ENCODE measurements around the gene RNF14.

The RNF14 gene

GRCh38 chr5:142012186-142012785 lies 43.4 kb downstream of the RNF14 start:
- Histone ChIP-seq H3K9ac (ENCODE audit: low read length) (peak overlapping the region; percentile 94), H3K27ac (ENCODE audit: low read depth, low read length) (peak overlapping the region; percentile 80), H3K4me1 (ENCODE audit: insufficient read depth, low read length) (peaks cover 27% of the 10 kb centered on the region), H3K9me3 (ENCODE audit: low read length) (no peaks in the 10 kb centered on the region), H3K27me3 (ENCODE audit: control insufficient read depth in 1 of 2, insufficient read depth in 2 of 2, low read length in 2 of 2) (no peaks in the 10 kb centered on the region), H3K36me3 (ENCODE audit: insufficient read depth, low read length) (peaks cover 7% of the 10 kb centered on the region), H3K4me3 (ENCODE audit: low read depth in 1 of 2, low read length in 2 of 2) (peak overlapping the region; percentile 77 to 98)

- Histone ChIP-seq H3K27me3 (ENCODE audit: control insufficient read depth in 1 of 2, insufficient read depth in 2 of 2, low read length in 2 of 2) (no peaks in the 10 kb centered on the region), H3K9ac (ENCODE audit: low read length) (peak within 1 kb of the TSS; percentile 94), H3K27ac (ENCODE audit: low read depth, low read length) (peak within 1 kb of the TSS; percentile 83), H3K4me1 (ENCODE audit: insufficient read depth, low read length) (peaks cover 27% of the 10 kb centered on the region), H3K4me3 (ENCODE audit: low read depth in 1 of 2, low read length in 2 of 2) (peak within 1 kb of the TSS; percentile 77 to 98), H3K9me3 (ENCODE audit: low read length) (no peaks in the 10 kb centered on the region), H3K36me3 (ENCODE audit: insufficient read depth, low read length) (peaks cover 3% of the 10 kb centered on the region)
Observed at GRCh38 chr5:142012792-142013388, 44.0 kb downstream of the RNF14 start, which contains the start of gene GNPDA1. Gene GNPDA1, minus strand, starts transcription at chr5:142013027. Its CDS starts 992 bp downstream, at chr5:142012035.

GRCh38 chr5:142013734-142014521 lies 45.0 kb downstream of the RNF14 start:
- Histone ChIP-seq H3K36me3 (ENCODE audit: insufficient read depth, low read length) (no peaks in the 10 kb centered on the region), H3K9me3 (ENCODE audit: low read length) (no peaks in the 10 kb centered on the region), H3K4me3 (ENCODE audit: low read depth in 1 of 2, low read length in 2 of 2) (no peak overlapping the region)

GRCh38 chr5:142014911-142015584 lies 46.1 kb downstream of the RNF14 start:
- H3K4me3 ChIP-seq (ENCODE audit: low read depth in 1 of 2, low read length in 2 of 2) = no peak overlapping the region
- no peaks in the 10 kb centered on the region for H3K36me3 ChIP-seq (ENCODE audit: insufficient read depth, low read length)
- peaks cover 27% of the 10 kb centered on the region for H3K4me1 ChIP-seq (ENCODE audit: insufficient read depth, low read length)
- no peak overlapping the region for H3K9ac ChIP-seq (ENCODE audit: low read length)
- no peak overlapping the region for H3K27ac ChIP-seq (ENCODE audit: low read depth, low read length)
- H3K27me3 ChIP-seq (ENCODE audit: control insufficient read depth in 1 of 2, insufficient read depth in 2 of 2, low read length in 2 of 2) = no peaks in the 10 kb centered on the region
- H3K9me3 ChIP-seq (ENCODE audit: low read length) = no peaks in the 10 kb centered on the region

More at GRCh38 chr5:142013734-142014521, 45.0 kb downstream of the RNF14 start:
- no peak overlapping the region for H3K27ac ChIP-seq (ENCODE audit: low read depth, low read length)
- H3K9ac ChIP-seq (ENCODE audit: low read length) = no peak overlapping the region
- peaks cover 27% of the 10 kb centered on the region for H3K4me1 ChIP-seq (ENCODE audit: insufficient read depth, low read length)
- H3K27me3 ChIP-seq (ENCODE audit: control insufficient read depth in 1 of 2, insufficient read depth in 2 of 2, low read length in 2 of 2) = no peaks in the 10 kb centered on the region

GRCh38 chr5:142015781-142016533 lies 47.1 kb downstream of the RNF14 start:
- Histone ChIP-seq H3K4me3 (ENCODE audit: low read depth in 1 of 2, low read length in 2 of 2) (no peak overlapping the region), H3K9ac (ENCODE audit: low read length) (no peak overlapping the region), H3K27me3 (ENCODE audit: control insufficient read depth in 1 of 2, insufficient read depth in 2 of 2, low read length in 2 of 2) (no peaks in the 10 kb centered on the region), H3K9me3 (ENCODE audit: low read length) (no peaks in the 10 kb centered on the region), H3K27ac (ENCODE audit: low read depth, low read length) (no peak overlapping the region), H3K4me1 (ENCODE audit: insufficient read depth, low read length) (peaks cover 27% of the 10 kb centered on the region), H3K36me3 (ENCODE audit: insufficient read depth, low read length) (no peaks in the 10 kb centered on the region)

- Histone ChIP-seq H3K27ac (ENCODE audit: low read depth, low read length) (no peak overlapping the region), H3K4me3 (ENCODE audit: low read depth in 1 of 2, low read length in 2 of 2) (no peak overlapping the region), H3K9ac (ENCODE audit: low read length) (no peak overlapping the region), H3K9me3 (ENCODE audit: low read length) (no peaks in the 10 kb centered on the region), H3K36me3 (ENCODE audit: insufficient read depth, low read length) (no peaks in the 10 kb centered on the region), H3K27me3 (ENCODE audit: control insufficient read depth in 1 of 2, insufficient read depth in 2 of 2, low read length in 2 of 2) (no peaks in the 10 kb centered on the region), H3K4me1 (ENCODE audit: insufficient read depth, low read length) (peaks cover 24% of the 10 kb centered on the region)
Observed at GRCh38 chr5:142016556-142016955, 47.7 kb downstream of the RNF14 start.

- Histone ChIP-seq H3K4me3 (ENCODE audit: low read depth in 1 of 2, low read length in 2 of 2) (no peak overlapping the region), H3K27me3 (ENCODE audit: control insufficient read depth in 1 of 2, insufficient read depth in 2 of 2, low read length in 2 of 2) (no peaks in the 10 kb centered on the region), H3K9ac (ENCODE audit: low read length) (no peak overlapping the region), H3K9me3 (ENCODE audit: low read length) (no peaks in the 10 kb centered on the region), H3K36me3 (ENCODE audit: insufficient read depth, low read length) (no peaks in the 10 kb centered on the region), H3K27ac (ENCODE audit: low read depth, low read length) (no peak overlapping the region), H3K4me1 (ENCODE audit: insufficient read depth, low read length) (peaks cover 14% of the 10 kb centered on the region)
Observed at GRCh38 chr5:142017832-142018427, 49.0 kb downstream of the RNF14 start.

GRCh38 chr5:142020122-142020659 lies 51.3 kb downstream of the RNF14 start:
- no peaks in the 10 kb centered on the region for H3K9me3 ChIP-seq (ENCODE audit: low read length)
- H3K27ac ChIP-seq (ENCODE audit: low read depth, low read length) = no peak overlapping the region
- H3K27me3 ChIP-seq (ENCODE audit: control insufficient read depth in 1 of 2, insufficient read depth in 2 of 2, low read length in 2 of 2) = no peaks in the 10 kb centered on the region
- no peaks in the 10 kb centered on the region for H3K36me3 ChIP-seq (ENCODE audit: insufficient read depth, low read length)
- no peaks in the 10 kb centered on the region for H3K4me1 ChIP-seq (ENCODE audit: insufficient read depth, low read length)
- H3K9ac ChIP-seq (ENCODE audit: low read length) = no peak overlapping the region
- H3K4me3 ChIP-seq (ENCODE audit: low read depth in 1 of 2, low read length in 2 of 2) = no peak overlapping the region

- H3K9ac ChIP-seq (ENCODE audit: low read length) = no peak overlapping the region
- H3K27me3 ChIP-seq (ENCODE audit: control insufficient read depth in 1 of 2, insufficient read depth in 2 of 2, low read length in 2 of 2) = no peaks in the 10 kb centered on the region
- no peaks in the 10 kb centered on the region for H3K4me1 ChIP-seq (ENCODE audit: insufficient read depth, low read length)
- H3K9me3 ChIP-seq (ENCODE audit: low read length) = no peaks in the 10 kb centered on the region
- no peak overlapping the region for H3K27ac ChIP-seq (ENCODE audit: low read depth, low read length)
- H3K4me3 ChIP-seq (ENCODE audit: low read depth in 1 of 2, low read length in 2 of 2) = no peak overlapping the region
- no peaks in the 10 kb centered on the region for H3K36me3 ChIP-seq (ENCODE audit: insufficient read depth, low read length)
Observed at GRCh38 chr5:142023836-142024235, 54.9 kb downstream of the RNF14 start.

- peak overlapping the region; percentile 28 to 58 for H3K4me3 ChIP-seq (ENCODE audit: low read depth in 1 of 2, low read length in 2 of 2)
- H3K36me3 ChIP-seq (ENCODE audit: insufficient read depth, low read length) = no peaks in the 10 kb centered on the region
- peak overlapping the region; percentile 37 for H3K9ac ChIP-seq (ENCODE audit: low read length)
- peak overlapping the region; percentile 88 for H3K27ac ChIP-seq (ENCODE audit: low read depth, low read length)
- H3K4me1 ChIP-seq (ENCODE audit: insufficient read depth, low read length) = no peaks in the 10 kb centered on the region
- no peaks in the 10 kb centered on the region for H3K27me3 ChIP-seq (ENCODE audit: control insufficient read depth in 1 of 2, insufficient read depth in 2 of 2, low read length in 2 of 2)
- no peaks in the 10 kb centered on the region for H3K9me3 ChIP-seq (ENCODE audit: low read length)
Observed at GRCh38 chr5:142024771-142025304, 55.9 kb downstream of the RNF14 start.
